Activated CD8-positive, alpha-beta memory T cell treated with anti-CD3 and anti-CD28 coated beads, Interleukin-2, amount 50 U/mL, for 4 hours (primary cell): ENCODE results near the gene PDE10A.

Experiments
- DNase-seq: peaks from one replicate; pipeline ENCODE4 v3.0.0-alpha.2; 2020

PDE10A gene

GRCh38 chr6:165653607-165654006 is 9.4 kb downstream of the PDE10A start:
- DNase-seq: no peak

- DNase-seq: no peak
These were observed 9.8 kb downstream of the PDE10A start for GRCh38 chr6:165653196-165653595.

GRCh38 chr6:165652766-165653165 is 10.3 kb downstream of the PDE10A start:
- no peak for DNase-seq

GRCh38 chr6:165649166-165650137 is 13.6 kb downstream of the PDE10A start:
- DNase-seq: no peak

GRCh38 chr6:165647041-165647440 is 16.0 kb downstream of the PDE10A start:
- DNase-seq: no peak

GRCh38 chr6:165645919-165646318 is 17.1 kb downstream of the PDE10A start:
- DNase-seq: no peak

- DNase-seq: no peak
These were observed 18.3 kb downstream of the PDE10A start for GRCh38 chr6:165644586-165645266.

- DNase-seq: no peak
These were observed 20.0 kb downstream of the PDE10A start for GRCh38 chr6:165643015-165643414.

GRCh38 chr6:165641672-165642156 is 21.3 kb downstream of the PDE10A start:
- no peak for DNase-seq

GRCh38 chr6:165640806-165641205 is 22.2 kb downstream of the PDE10A start:
- no peak for DNase-seq

- DNase-seq: no peak
These were observed 24.5 kb downstream of the PDE10A start for GRCh38 chr6:165638530-165638929.

- no peak for DNase-seq
These were observed 25.5 kb downstream of the PDE10A start for GRCh38 chr6:165637586-165637985.

GRCh38 chr6:165636402-165637048 is 26.5 kb downstream of the PDE10A start:
- no peak for DNase-seq

- no peak for DNase-seq
These were observed 27.1 kb downstream of the PDE10A start for GRCh38 chr6:165635965-165636364.

GRCh38 chr6:165634101-165634880 is 28.8 kb downstream of the PDE10A start:
- no peak for DNase-seq

- no peak for DNase-seq
These were observed 30.8 kb downstream of the PDE10A start for GRCh38 chr6:165632194-165632593.

- DNase-seq: no peak
These were observed 32.5 kb downstream of the PDE10A start for GRCh38 chr6:165630544-165630953.

- no peak for DNase-seq
These were observed 34.1 kb downstream of the PDE10A start for GRCh38 chr6:165628955-165629354.

GRCh38 chr6:165627366-165627765 is 35.7 kb downstream of the PDE10A start:
- DNase-seq: no peak

- no peak for DNase-seq
These were observed 36.3 kb downstream of the PDE10A start for GRCh38 chr6:165626711-165627110.

GRCh38 chr6:165624871-165625639 is 38.0 kb downstream of the PDE10A start:
- DNase-seq: no peak

GRCh38 chr6:165621940-165622339 is 41.1 kb downstream of the PDE10A start:
- DNase-seq: no peak
